HG03432 (cell line): ENCODE results near the gene HES4.
A peak's percentile ranks its signal among the peaks of the same experiment; 100 is the strongest.

Experiments used
- ATAC-seq: cut with Tn5 transposase; IDR thresholded peaks from one replicate; pipeline ENCODE4 v1.9.1; 2021; ENCODE audit warnings: mild to moderate bottlenecking, moderate library complexity; ENCODE audit not compliant: unreplicated experiment

HES4 gene

GRCh38 chr1:999725-1000356, at the start of gene HES4:
TSS of gene HES4 (minus strand) at chr1:1000097. CDS start at chr1:999973, 124 bp downstream.
- peak; percentile 46 for ATAC-seq

GRCh38 chr1:1048765-1049164, 48.9 kb upstream of the HES4 start:
- ATAC-seq: no peak

GRCh38 chr1:1047963-1048362, 48.1 kb upstream of the HES4 start:
- no peak for ATAC-seq

GRCh38 chr1:1047407-1047806, 47.5 kb upstream of the HES4 start:
- no peak for ATAC-seq

- no peak for ATAC-seq
Observed at GRCh38 chr1:1046767-1047166, 46.9 kb upstream of the HES4 start.

GRCh38 chr1:1046243-1046642, 46.3 kb upstream of the HES4 start:
- no peak for ATAC-seq

- ATAC-seq: no peak
Observed at GRCh38 chr1:1045129-1045528, 45.2 kb upstream of the HES4 start.

- ATAC-seq: no peak
Observed at GRCh38 chr1:1044455-1045078, 44.7 kb upstream of the HES4 start.

- ATAC-seq: no peak
Observed at GRCh38 chr1:1043921-1044320, 44.0 kb upstream of the HES4 start.

GRCh38 chr1:1043411-1043810, 43.5 kb upstream of the HES4 start:
- no peak for ATAC-seq

GRCh38 chr1:1042835-1043234, 42.9 kb upstream of the HES4 start:
- no peak for ATAC-seq

- ATAC-seq: no peak
Observed at GRCh38 chr1:1041873-1042272, 42.0 kb upstream of the HES4 start.

GRCh38 chr1:1041092-1041523, 41.2 kb upstream of the HES4 start:
- no peak for ATAC-seq

GRCh38 chr1:1040004-1040991, 40.4 kb upstream of the HES4 start:
- peak; percentile 37 for ATAC-seq

- ATAC-seq: no peak
Observed at GRCh38 chr1:1039145-1039910, 39.4 kb upstream of the HES4 start.

GRCh38 chr1:1038694-1039093, 38.8 kb upstream of the HES4 start:
- ATAC-seq: peak; percentile 41

GRCh38 chr1:1037366-1038327, 37.8 kb upstream of the HES4 start:
- ATAC-seq: no peak

- no peak for ATAC-seq
Observed at GRCh38 chr1:1035291-1035943, 35.5 kb upstream of the HES4 start.

- ATAC-seq: no peak
Observed at GRCh38 chr1:1034439-1034781, 34.5 kb upstream of the HES4 start.
